Activated CD4-positive, alpha-beta T cell treated with anti-CD3 and anti-CD28 coated beads, Interleukin-2, amount 10 ng/mL, durations not matched to agents 7 days and 5 days (primary cell): Measurements from ENCODE around the gene CRACDL. TPM values are rescaled to one million over a fixed set of nuclear protein-coding genes. Genes with fewer than 3 reads are reported as not detected.
A peak's percentile ranks its signal among the peaks of the same experiment; 100 is the strongest.

Experiments used
- CTCF ChIA-PET: fragments of 350-600 bp; sonication (Branson Sonifier 250); formaldehyde crosslinking; loops from one replicate; lab custom pipeline; 2021; ENCODE audit warnings: antibody characterized with exemption; lab: Charles Lee
- POLR2A ChIA-PET: fragments of 350-600 bp; sonication (Branson Sonifier 250); formaldehyde crosslinking; loops from one replicate; lab custom pipeline; 2021; ENCODE audit warnings: antibody characterized with exemption; lab: Charles Lee
- DNase-seq: peaks from one replicate; pipeline ENCODE4 v3.0.0-alpha.2; 2020
- H3K27ac Mint-ChIP-seq: one replicate; pipeline ENCODE4 v1.8.0; 2021; ENCODE audit warnings: mild to moderate bottlenecking, moderate library complexity, mixed read lengths
- H3K27me3 Mint-ChIP-seq: one replicate; pipeline ENCODE4 v1.8.0; 2021; ENCODE audit warnings: mixed read lengths
- H3K36me3 Mint-ChIP-seq: one replicate; pipeline ENCODE4 v1.8.0; 2021; ENCODE audit warnings: low read depth, mixed read lengths
- H3K4me1 Mint-ChIP-seq: one replicate; pipeline ENCODE4 v1.8.0; 2021; ENCODE audit warnings: mixed read lengths
- H3K4me3 Mint-ChIP-seq: one replicate; pipeline ENCODE4 v1.8.0; 2021; ENCODE audit warnings: mild to moderate bottlenecking, moderate library complexity, mixed read lengths
- H3K9me3 Mint-ChIP-seq: one replicate; pipeline ENCODE4 v1.8.0; 2021; ENCODE audit warnings: mixed read lengths
- total RNA-seq, 2 experiments: library from RNA; stranded (reverse); gene quantifications; one replicate each; pipeline ENCODE4 v1.2.3, GENCODE V29; 2021

The CRACDL gene
- total RNA-seq, 2 experiments from 2014 or later, result 0.19 to 0.22 TPM

GRCh38 chr2:98849113-98849512, 86.9 kb downstream of the CRACDL start:
- Mint-ChIP-seq H3K4me1 (peaks cover 2% of the 10 kb centered on the region), H3K4me3 (no peak overlapping the region), H3K36me3 (peaks cover 3% of the 10 kb centered on the region), H3K27ac (no peak overlapping the region), H3K9me3 (no peaks in the 10 kb centered on the region), H3K27me3 (peaks cover 25% of the 10 kb centered on the region)
- ChIA-PET CTCF (interaction anchor here (1.5 kb wide), 1 partner anchor 200 kb away, joined by 3 read pairs; no protein-coding TSS in a partner anchor), POLR2A (no interaction called here)
- no peak for DNase-seq

- Mint-ChIP-seq H3K9me3 (no peaks in the 10 kb centered on the region), H3K27me3 (peaks cover 23% of the 10 kb centered on the region), H3K36me3 (no peaks in the 10 kb centered on the region), H3K27ac (no peak overlapping the region), H3K4me3 (no peak overlapping the region), H3K4me1 (no peaks in the 10 kb centered on the region)
- no peak for DNase-seq
- ChIA-PET CTCF (interaction anchor here (1.0 to 1.5 kb wide), 2 partner anchors 10 to 199 kb away, joined by 3 read pairs; no protein-coding TSS in a partner anchor), POLR2A (no interaction called here)
These were observed 88.2 kb downstream of the CRACDL start for GRCh38 chr2:98847853-98848252.

- POLR2A ChIA-PET, result no interaction called here
- CTCF ChIA-PET, result interaction anchor here (1.0 to 1.3 kb wide), 3 partner anchors 9 to 197 kb away, joined by 3 to 7 read pairs (median 4); no protein-coding TSS in a partner anchor
- Mint-ChIP-seq H3K36me3 (no peaks in the 10 kb centered on the region), H3K27me3 (peaks cover 20% of the 10 kb centered on the region), H3K27ac (no peak overlapping the region), H3K4me1 (no peaks in the 10 kb centered on the region), H3K4me3 (no peak overlapping the region), H3K9me3 (no peaks in the 10 kb centered on the region)
- DNase-seq, result no peak
These were observed 90.0 kb downstream of the CRACDL start for GRCh38 chr2:98846041-98846440.

- Mint-ChIP-seq H3K36me3 (no peaks in the 10 kb centered on the region), H3K27me3 (peaks cover 28% of the 10 kb centered on the region), H3K27ac (no peak overlapping the region), H3K4me3 (no peak overlapping the region), H3K9me3 (no peaks in the 10 kb centered on the region), H3K4me1 (peaks cover 2% of the 10 kb centered on the region)
- no peak for DNase-seq
- CTCF ChIA-PET, result no interaction called here
- POLR2A ChIA-PET, result no interaction called here
These were observed 93.9 kb downstream of the CRACDL start for GRCh38 chr2:98842136-98842535.

GRCh38 chr2:98839292-98839691, 96.7 kb downstream of the CRACDL start:
- CTCF ChIA-PET, result interaction anchor here (1.2 to 2.8 kb wide), 2 partner anchors 17 to 190 kb away, joined by 4 to 16 read pairs; no protein-coding TSS in a partner anchor
- Mint-ChIP-seq H3K9me3 (no peaks in the 10 kb centered on the region), H3K27me3 (peaks cover 27% of the 10 kb centered on the region), H3K4me1 (peaks cover 25% of the 10 kb centered on the region), H3K27ac (no peak overlapping the region), H3K36me3 (no peaks in the 10 kb centered on the region), H3K4me3 (no peak overlapping the region)
- DNase-seq, result no peak
- POLR2A ChIA-PET, result no interaction called here

- peaks cover 48% of the 10 kb centered on the region for H3K4me1 Mint-ChIP-seq
- no peaks in the 10 kb centered on the region for H3K9me3 Mint-ChIP-seq
- CTCF ChIA-PET, result interaction anchor here (1.0 to 1.3 kb wide), 3 partner anchors 15 to 191 kb away, joined by 3 to 11 read pairs (median 5); no protein-coding TSS in a partner anchor
- peaks cover 10% of the 10 kb centered on the region for H3K27me3 Mint-ChIP-seq
- peak overlapping the region; percentile 4 for H3K4me3 Mint-ChIP-seq
- POLR2A ChIA-PET, result no interaction called here
- peak; percentile 59 for DNase-seq
- no peaks in the 10 kb centered on the region for H3K36me3 Mint-ChIP-seq
- peak overlapping the region; percentile 88 for H3K27ac Mint-ChIP-seq
These were observed 100.1 kb downstream of the CRACDL start for GRCh38 chr2:98835831-98836385.

- H3K27ac Mint-ChIP-seq, result peak overlapping the region; percentile 37
- no peak for DNase-seq
- no peaks in the 10 kb centered on the region for H3K9me3 Mint-ChIP-seq
- no peak overlapping the region for H3K4me3 Mint-ChIP-seq
- peaks cover 66% of the 10 kb centered on the region for H3K4me1 Mint-ChIP-seq
- no peaks in the 10 kb centered on the region for H3K27me3 Mint-ChIP-seq
- no peaks in the 10 kb centered on the region for H3K36me3 Mint-ChIP-seq
- ChIA-PET POLR2A (no interaction called here), CTCF (interaction anchor here (1.3 to 2.5 kb wide), 2 partner anchors 178 to 185 kb away, joined by 3 to 12 read pairs; no protein-coding TSS in a partner anchor)
These were observed 102.1 kb downstream of the CRACDL start for GRCh38 chr2:98833917-98834263.

GRCh38 chr2:98833172-98833916, 102.7 kb downstream of the CRACDL start:
- H3K27ac Mint-ChIP-seq, result peak overlapping the region; percentile 58
- CTCF ChIA-PET, result interaction anchor here (1.3 to 2.5 kb wide), 3 partner anchors 178 to 184 kb away, joined by 3 to 12 read pairs (median 6); no protein-coding TSS in a partner anchor
- H3K27me3 Mint-ChIP-seq, result no peaks in the 10 kb centered on the region
- no peaks in the 10 kb centered on the region for H3K9me3 Mint-ChIP-seq
- POLR2A ChIA-PET, result no interaction called here
- H3K4me1 Mint-ChIP-seq, result peaks cover 72% of the 10 kb centered on the region
- DNase-seq, result no peak
- H3K4me3 Mint-ChIP-seq, result no peak overlapping the region
- no peaks in the 10 kb centered on the region for H3K36me3 Mint-ChIP-seq

GRCh38 chr2:98832172-98832571, 103.9 kb downstream of the CRACDL start:
- CTCF ChIA-PET, result interaction anchor here (1.2 to 1.6 kb wide), 4 partner anchors 9 to 198 kb away, joined by 3 to 6 read pairs (median 4); no protein-coding TSS in a partner anchor
- no peaks in the 10 kb centered on the region for H3K36me3 Mint-ChIP-seq
- POLR2A ChIA-PET, result interaction anchor here (0.6 kb wide), 1 partner anchor 106 kb away, joined by 3 read pairs; no protein-coding TSS in a partner anchor
- H3K27me3 Mint-ChIP-seq, result no peaks in the 10 kb centered on the region
- no peak overlapping the region for H3K27ac Mint-ChIP-seq
- peaks cover 79% of the 10 kb centered on the region for H3K4me1 Mint-ChIP-seq
- no peak overlapping the region for H3K4me3 Mint-ChIP-seq
- H3K9me3 Mint-ChIP-seq, result no peaks in the 10 kb centered on the region
- DNase-seq, result no peak

GRCh38 chr2:98830571-98831145, 105.4 kb downstream of the CRACDL start:
- POLR2A ChIA-PET, result no interaction called here
- Mint-ChIP-seq H3K4me3 (no peak overlapping the region), H3K36me3 (no peaks in the 10 kb centered on the region), H3K27ac (no peak overlapping the region), H3K27me3 (no peaks in the 10 kb centered on the region), H3K9me3 (no peaks in the 10 kb centered on the region), H3K4me1 (peaks cover 72% of the 10 kb centered on the region)
- CTCF ChIA-PET, result interaction anchor here (0.7 to 1.6 kb wide), 4 partner anchors 8 to 376 kb away, joined by 3 to 6 read pairs (median 4); no protein-coding TSS in a partner anchor
- DNase-seq, result no peak

- no peaks in the 10 kb centered on the region for H3K9me3 Mint-ChIP-seq
- H3K27ac Mint-ChIP-seq, result peak overlapping the region; percentile 77
- no peaks in the 10 kb centered on the region for H3K36me3 Mint-ChIP-seq
- H3K27me3 Mint-ChIP-seq, result no peaks in the 10 kb centered on the region
- CTCF ChIA-PET, result interaction anchor here (0.6 to 1.6 kb wide), 7 partner anchors 8 to 196 kb away, joined by 3 to 8 read pairs (median 3); no protein-coding TSS in a partner anchor
- no peak overlapping the region for H3K4me3 Mint-ChIP-seq
- POLR2A ChIA-PET, result interaction anchor here (1.0 kb wide), 1 partner anchor 58 kb away, joined by 3 read pairs; no protein-coding TSS in a partner anchor
- H3K4me1 Mint-ChIP-seq, result peaks cover 65% of the 10 kb centered on the region
- no peak for DNase-seq
These were observed 106.3 kb downstream of the CRACDL start for GRCh38 chr2:98829581-98830270.

GRCh38 chr2:98828793-98829371, 107.1 kb downstream of the CRACDL start:
- H3K4me1 Mint-ChIP-seq, result peaks cover 65% of the 10 kb centered on the region
- H3K27ac Mint-ChIP-seq, result peak overlapping the region; percentile 77
- H3K9me3 Mint-ChIP-seq, result no peaks in the 10 kb centered on the region
- CTCF ChIA-PET, result interaction anchor here (0.9 to 1.6 kb wide), 6 partner anchors 9 to 184 kb away, joined by 3 to 8 read pairs (median 4); no protein-coding TSS in a partner anchor
- H3K27me3 Mint-ChIP-seq, result peaks cover 2% of the 10 kb centered on the region
- DNase-seq, result peak; percentile 26
- POLR2A ChIA-PET, result interaction anchor here (1.0 kb wide), 1 partner anchor 57 kb away, joined by 3 read pairs; no protein-coding TSS in a partner anchor
- H3K36me3 Mint-ChIP-seq, result no peaks in the 10 kb centered on the region
- H3K4me3 Mint-ChIP-seq, result peak overlapping the region; percentile 36
